PC-9 (cell line): Measurements from ENCODE around the gene AGBL3.

Source experiments
- EZH2 ChIP-seq: fragments of 200-600 bp; sonication (generic); IDR thresholded peaks from 2 replicates; pipeline ENCODE4 v1.8.0; 2017; ENCODE audit warnings: antibody characterized with exemption, low read depth
- TF ChIP-seq, protein P1 (sequence below): fragments of 200-600 bp; sonication (generic); conservative IDR thresholded peaks from 2 replicates; pipeline ENCODE4 v1.6.1; 2017; ENCODE audit warnings: mixed run types, antibody characterized with exemption, mild to moderate bottlenecking, moderate library complexity

DNA sequence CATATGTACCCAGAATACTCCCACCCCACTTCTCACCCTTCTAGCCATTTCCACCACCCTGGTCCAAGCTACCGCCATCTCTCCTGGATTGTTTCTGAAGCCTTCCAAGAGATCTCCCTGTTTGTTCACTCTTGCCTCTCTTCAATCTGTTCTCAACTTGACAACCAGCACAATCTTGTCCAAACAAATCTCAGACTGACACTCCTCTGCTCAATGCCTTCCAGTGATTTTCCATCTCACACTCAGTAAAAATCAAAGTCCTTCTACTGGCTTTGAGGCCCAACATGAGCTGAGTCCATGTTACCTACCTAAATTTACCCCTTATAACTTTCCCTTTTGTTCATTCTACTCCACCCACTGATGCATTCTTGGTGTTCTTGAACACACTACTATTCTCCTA lies 128.3 kb downstream of the AGBL3 start:
- TF ChIP-seq, protein P1, sequence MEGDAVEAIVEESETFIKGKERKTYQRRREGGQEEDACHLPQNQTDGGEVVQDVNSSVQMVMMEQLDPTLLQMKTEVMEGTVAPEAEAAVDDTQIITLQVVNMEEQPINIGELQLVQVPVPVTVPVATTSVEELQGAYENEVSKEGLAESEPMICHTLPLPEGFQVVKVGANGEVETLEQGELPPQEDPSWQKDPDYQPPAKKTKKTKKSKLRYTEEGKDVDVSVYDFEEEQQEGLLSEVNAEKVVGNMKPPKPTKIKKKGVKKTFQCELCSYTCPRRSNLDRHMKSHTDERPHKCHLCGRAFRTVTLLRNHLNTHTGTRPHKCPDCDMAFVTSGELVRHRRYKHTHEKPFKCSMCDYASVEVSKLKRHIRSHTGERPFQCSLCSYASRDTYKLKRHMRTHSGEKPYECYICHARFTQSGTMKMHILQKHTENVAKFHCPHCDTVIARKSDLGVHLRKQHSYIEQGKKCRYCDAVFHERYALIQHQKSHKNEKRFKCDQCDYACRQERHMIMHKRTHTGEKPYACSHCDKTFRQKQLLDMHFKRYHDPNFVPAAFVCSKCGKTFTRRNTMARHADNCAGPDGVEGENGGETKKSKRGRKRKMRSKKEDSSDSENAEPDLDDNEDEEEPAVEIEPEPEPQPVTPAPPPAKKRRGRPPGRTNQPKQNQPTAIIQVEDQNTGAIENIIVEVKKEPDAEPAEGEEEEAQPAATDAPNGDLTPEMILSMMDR: no peak
- no peak for TF ChIP-seq EZH2
